Activated naive CD8-positive, alpha-beta T cell (primary cell): ENCODE data around the gene TLN1.

Experiments used
- H3K27ac Mint-ChIP-seq: one replicate; pipeline ENCODE4 v1.8.0; 2021; ENCODE audit warnings: mixed read lengths
- H3K27me3 Mint-ChIP-seq: one replicate; pipeline ENCODE4 v1.8.0; 2021; ENCODE audit warnings: mixed read lengths
- H3K36me3 Mint-ChIP-seq: one replicate; pipeline ENCODE4 v1.8.0; 2021; ENCODE audit warnings: mixed read lengths
- H3K4me1 Mint-ChIP-seq: one replicate; pipeline ENCODE4 v1.8.0; 2021; ENCODE audit warnings: low read depth, mixed read lengths
- H3K4me3 Mint-ChIP-seq: one replicate; pipeline ENCODE4 v1.8.0; 2021; ENCODE audit warnings: mild to moderate bottlenecking, mixed read lengths
- H3K9me3 Mint-ChIP-seq: one replicate; pipeline ENCODE4 v1.8.0; 2021; ENCODE audit warnings: low read depth, mixed read lengths

Gene TLN1

DNA sequence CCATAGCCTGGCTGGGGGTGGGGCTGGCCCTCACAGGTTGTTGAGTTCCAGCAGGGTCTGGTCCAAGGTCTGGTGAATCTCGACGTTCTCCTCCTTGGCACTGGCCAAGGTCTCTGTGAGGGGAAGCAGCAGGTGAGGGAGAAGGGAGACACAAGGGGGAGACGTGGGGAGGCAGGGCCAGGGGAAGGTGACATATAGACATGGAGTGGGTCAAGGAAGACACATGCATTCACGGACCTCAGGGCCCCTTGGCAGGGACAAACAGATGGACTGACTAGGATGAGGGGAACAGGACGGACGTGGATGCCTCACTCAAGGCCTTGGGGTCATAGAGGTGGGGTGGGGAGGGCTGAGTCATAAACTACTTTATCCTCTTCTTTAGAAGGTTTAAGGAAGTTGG lies 49.9 kb downstream of the TLN1 start:
- H3K4me3 Mint-ChIP-seq = no peak overlapping the region
- no peaks in the 10 kb centered on the region for H3K27me3 Mint-ChIP-seq
- H3K36me3 Mint-ChIP-seq = no peaks in the 10 kb centered on the region

GRCh38 chr9:35681341-35682002 lies 50.5 kb downstream of the TLN1 start:
- H3K9me3 Mint-ChIP-seq = no peaks in the 10 kb centered on the region
- H3K36me3 Mint-ChIP-seq = no peaks in the 10 kb centered on the region
- no peak overlapping the region for H3K27ac Mint-ChIP-seq
- no peaks in the 10 kb centered on the region for H3K27me3 Mint-ChIP-seq
- H3K4me3 Mint-ChIP-seq = no peak overlapping the region
- H3K4me1 Mint-ChIP-seq = peaks cover 2% of the 10 kb centered on the region

More for the DNA sequence above, 49.9 kb downstream of the TLN1 start:
- no peak overlapping the region for H3K27ac Mint-ChIP-seq
- H3K4me1 Mint-ChIP-seq = no peaks in the 10 kb centered on the region
- H3K9me3 Mint-ChIP-seq = no peaks in the 10 kb centered on the region

- Mint-ChIP-seq H3K27me3 (no peaks in the 10 kb centered on the region), H3K4me3 (no peak overlapping the region), H3K36me3 (no peaks in the 10 kb centered on the region), H3K4me1 (peaks cover 5% of the 10 kb centered on the region), H3K9me3 (no peaks in the 10 kb centered on the region), H3K27ac (no peak overlapping the region)
Measured at GRCh38 chr9:35680331-35681105, 51.5 kb downstream of the TLN1 start.

DNA sequence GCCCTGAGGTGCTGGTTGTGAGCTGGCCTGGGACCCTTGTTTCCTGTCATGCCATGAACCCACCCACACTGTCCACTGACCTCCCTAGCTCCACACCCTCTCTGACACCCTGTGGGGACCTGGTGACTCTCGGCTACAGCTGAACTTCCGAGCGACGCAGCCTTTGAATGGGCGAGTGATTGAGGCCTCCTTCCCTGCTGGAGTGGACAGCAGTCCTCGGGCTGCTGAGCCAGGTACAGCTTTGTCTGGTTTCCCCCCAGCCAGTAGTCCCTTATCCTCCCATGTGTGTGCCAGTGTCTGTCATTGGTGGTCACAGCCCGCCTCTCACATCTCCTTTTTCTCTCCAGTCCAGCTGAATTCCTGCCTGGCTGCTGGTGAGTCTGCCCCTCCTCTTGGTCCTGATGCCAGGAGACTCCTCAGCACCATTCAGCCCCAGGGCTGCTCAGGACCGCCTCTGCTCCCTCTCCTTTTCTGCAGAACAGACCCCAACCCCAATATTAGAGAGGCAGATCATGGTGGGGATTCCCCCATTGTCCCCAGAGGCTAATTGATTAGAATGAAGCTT lies 52.1 kb downstream of the TLN1 start:
- Mint-ChIP-seq H3K36me3 (no peaks in the 10 kb centered on the region), H3K4me1 (peaks cover 5% of the 10 kb centered on the region), H3K27ac (no peak overlapping the region), H3K9me3 (no peaks in the 10 kb centered on the region), H3K4me3 (no peak overlapping the region), H3K27me3 (no peaks in the 10 kb centered on the region)

GRCh38 chr9:35679091-35679490 lies 52.9 kb downstream of the TLN1 start:
- Mint-ChIP-seq H3K9me3 (no peaks in the 10 kb centered on the region), H3K36me3 (no peaks in the 10 kb centered on the region), H3K4me1 (peaks cover 10% of the 10 kb centered on the region), H3K27me3 (no peaks in the 10 kb centered on the region), H3K27ac (no peak overlapping the region), H3K4me3 (no peak overlapping the region)

- H3K36me3 Mint-ChIP-seq = no peaks in the 10 kb centered on the region
- H3K27ac Mint-ChIP-seq = no peak overlapping the region
- H3K4me1 Mint-ChIP-seq = peaks cover 10% of the 10 kb centered on the region
- peak overlapping the region; percentile 85 for H3K4me3 Mint-ChIP-seq
- no peaks in the 10 kb centered on the region for H3K27me3 Mint-ChIP-seq
- H3K9me3 Mint-ChIP-seq = no peaks in the 10 kb centered on the region
Measured at GRCh38 chr9:35675732-35676392, 56.1 kb downstream of the TLN1 start.

DNA sequence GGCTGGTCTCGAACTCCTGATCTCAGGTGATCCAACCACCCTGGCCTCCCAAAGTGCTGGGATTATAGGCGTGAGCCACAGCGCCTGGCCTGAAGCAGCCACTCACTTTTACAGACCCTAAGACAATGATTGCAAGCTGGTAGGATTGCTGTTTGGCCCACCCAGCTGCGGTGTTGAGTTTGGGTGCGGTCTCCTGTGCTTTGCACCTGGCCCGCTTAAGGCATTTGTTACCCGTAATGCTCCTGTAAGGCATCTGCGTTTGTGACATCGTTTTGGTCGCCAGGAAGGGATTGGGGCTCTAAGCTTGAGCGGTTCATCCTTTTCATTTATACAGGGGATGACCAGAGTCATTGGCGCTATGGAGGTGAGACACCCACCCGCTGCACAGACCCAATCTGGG lies 56.8 kb downstream of the TLN1 start:
- Mint-ChIP-seq H3K36me3 (no peaks in the 10 kb centered on the region), H3K27me3 (no peaks in the 10 kb centered on the region), H3K4me3 (peak overlapping the region; percentile 77), H3K9me3 (no peaks in the 10 kb centered on the region), H3K27ac (no peak overlapping the region), H3K4me1 (peaks cover 10% of the 10 kb centered on the region)

GRCh38 chr9:35674025-35674361 lies 58.0 kb downstream of the TLN1 start:
- Mint-ChIP-seq H3K27me3 (no peaks in the 10 kb centered on the region), H3K27ac (no peak overlapping the region), H3K4me3 (no peak overlapping the region)

DNA sequence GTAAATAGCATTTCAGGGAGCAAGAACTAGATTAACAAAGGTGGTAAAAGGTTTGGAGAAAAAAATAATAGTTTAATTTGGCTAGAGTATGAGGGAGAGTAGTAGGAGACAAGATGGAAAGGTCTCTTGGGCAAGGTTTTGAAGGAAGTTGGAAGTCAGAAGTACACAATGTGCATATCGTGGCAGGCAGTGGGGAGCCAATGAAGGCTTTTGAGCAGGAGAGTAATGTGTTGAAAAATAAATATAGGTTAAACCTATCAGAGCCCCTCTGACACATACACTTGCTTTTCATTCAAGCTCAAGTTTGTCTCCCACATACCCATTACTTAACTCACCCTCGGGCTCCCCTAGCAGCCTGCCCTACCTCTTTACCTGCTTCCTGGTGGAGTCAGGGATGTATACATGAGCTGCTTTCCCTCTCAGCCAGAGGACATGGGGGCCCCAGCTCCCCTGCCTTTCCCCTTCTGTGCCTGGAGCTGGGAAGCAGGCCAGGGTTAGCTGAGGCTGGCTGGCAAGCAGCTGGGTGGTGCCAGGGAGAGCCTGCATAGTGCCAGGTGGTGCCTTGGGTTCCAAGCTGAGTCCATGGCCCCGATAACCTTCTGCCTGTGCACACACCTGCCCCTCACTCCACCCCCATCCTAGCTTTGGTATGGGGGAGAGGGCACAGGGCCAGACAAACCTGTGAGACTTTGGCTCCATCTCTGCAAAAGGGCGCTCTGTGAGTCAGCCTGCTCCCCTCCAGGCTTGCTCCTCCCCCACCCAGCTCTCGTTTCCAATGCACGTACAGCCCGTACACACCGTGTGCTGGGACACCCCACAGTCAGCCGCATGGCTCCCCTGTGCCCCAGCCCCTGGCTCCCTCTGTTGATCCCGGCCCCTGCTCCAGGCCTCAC lies 58.6 kb downstream of the TLN1 start, which contains the start of gene CA9:
CA9 (plus strand) TSS at position 797 of the 893 bp plus-strand sequence; CDS start at position 829, 32 bp downstream.
- H3K4me1 Mint-ChIP-seq = peaks cover 10% of the 10 kb centered on the region
- no peaks in the 10 kb centered on the region for H3K9me3 Mint-ChIP-seq
- no peak within 1 kb of the TSS for H3K27ac Mint-ChIP-seq
- no peaks in the 10 kb centered on the region for H3K36me3 Mint-ChIP-seq
- H3K27me3 Mint-ChIP-seq = no peaks in the 10 kb centered on the region
- peak within 1 kb of the TSS; percentile 68 for H3K4me3 Mint-ChIP-seq

More at GRCh38 chr9:35674025-35674361, 58.0 kb downstream of the TLN1 start:
- H3K4me1 Mint-ChIP-seq = peaks cover 10% of the 10 kb centered on the region
- no peaks in the 10 kb centered on the region for H3K36me3 Mint-ChIP-seq
- H3K9me3 Mint-ChIP-seq = no peaks in the 10 kb centered on the region

DNA sequence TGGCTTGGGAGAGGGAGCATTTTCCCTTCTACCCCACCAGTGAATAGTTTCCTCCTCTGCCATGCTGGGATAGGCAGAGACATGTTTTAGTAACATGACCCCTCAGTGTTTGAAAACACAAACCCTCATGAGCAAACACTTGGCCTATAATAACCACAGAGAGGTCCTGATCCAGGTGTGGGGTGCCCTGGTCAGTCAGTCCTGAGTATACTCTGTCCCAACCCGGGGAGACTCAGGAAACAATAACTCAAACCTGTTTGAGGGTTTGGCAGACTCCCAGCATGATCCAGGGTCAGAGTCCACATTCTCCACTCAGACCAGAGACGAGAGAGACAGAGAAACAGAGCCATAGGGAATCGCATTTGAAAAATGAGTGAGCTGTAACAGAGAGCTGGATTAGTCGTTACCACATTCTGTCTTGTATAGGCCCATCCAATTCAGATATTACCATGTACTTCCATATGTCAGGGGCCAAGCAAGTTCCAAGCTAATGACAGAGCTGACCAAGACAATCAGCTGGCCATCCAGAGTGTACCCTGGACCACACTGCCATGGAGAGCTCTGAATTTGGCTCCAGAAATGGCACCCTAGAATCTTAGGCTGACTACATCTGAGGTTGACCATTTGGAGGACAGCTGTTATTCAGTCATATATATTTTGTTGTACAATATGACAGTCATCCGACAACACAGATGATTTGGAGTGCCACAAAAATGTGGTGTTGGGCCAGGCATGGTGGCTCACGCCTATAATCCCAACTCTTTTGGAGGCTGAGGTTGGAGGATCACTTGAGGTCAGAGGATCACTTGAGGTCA lies 62.5 kb downstream of the TLN1 start:
- no peak overlapping the region for H3K4me3 Mint-ChIP-seq
- H3K36me3 Mint-ChIP-seq = no peaks in the 10 kb centered on the region
- H3K4me1 Mint-ChIP-seq = peaks cover 12% of the 10 kb centered on the region

DNA sequence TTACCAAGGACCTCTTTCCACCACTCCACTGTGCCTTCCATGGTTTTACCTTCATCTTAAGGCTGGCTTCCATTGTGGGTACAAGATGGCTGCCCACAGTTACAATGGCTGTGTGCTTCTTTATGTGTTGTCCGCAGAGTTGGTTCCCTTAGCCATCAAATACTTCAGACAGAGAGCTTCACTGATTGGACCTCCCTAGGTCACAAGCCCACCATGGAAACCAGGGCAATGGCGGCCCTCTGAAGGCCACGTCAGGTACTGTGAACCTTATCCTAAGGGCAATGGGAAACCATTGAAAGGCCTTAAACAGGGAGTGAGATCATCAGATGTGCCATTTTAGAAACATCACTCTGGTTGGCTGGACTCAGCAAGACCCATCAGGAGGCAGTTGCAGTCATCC lies 64.1 kb downstream of the TLN1 start:
- H3K4me3 Mint-ChIP-seq = no peak overlapping the region
- no peaks in the 10 kb centered on the region for H3K27me3 Mint-ChIP-seq
- no peaks in the 10 kb centered on the region for H3K36me3 Mint-ChIP-seq

More for the DNA sequence above, 62.5 kb downstream of the TLN1 start:
- Mint-ChIP-seq H3K27ac (no peak overlapping the region), H3K9me3 (no peaks in the 10 kb centered on the region), H3K27me3 (no peaks in the 10 kb centered on the region)

DNA sequence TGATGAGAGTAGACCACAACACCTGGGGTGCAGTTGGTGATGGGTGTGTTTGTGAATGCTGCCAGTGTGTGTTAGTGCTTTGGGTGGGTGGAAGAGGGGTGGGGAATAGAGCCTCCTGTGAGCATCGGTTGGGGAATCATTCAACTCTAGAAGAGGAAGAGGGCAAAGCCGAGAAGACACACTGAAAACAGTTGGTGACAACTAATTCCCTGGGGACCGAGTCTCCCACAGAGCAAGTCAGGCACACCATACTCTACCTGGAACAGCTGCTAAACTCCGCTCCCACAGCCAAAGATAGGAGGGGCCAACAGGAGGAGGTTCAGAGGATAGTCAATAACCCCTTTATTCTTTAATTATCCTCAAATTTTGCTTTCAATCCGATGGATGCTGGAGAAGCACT lies 65.4 kb downstream of the TLN1 start:
- Mint-ChIP-seq H3K36me3 (no peaks in the 10 kb centered on the region), H3K9me3 (no peaks in the 10 kb centered on the region), H3K4me3 (no peak overlapping the region), H3K27me3 (no peaks in the 10 kb centered on the region), H3K27ac (no peak overlapping the region), H3K4me1 (peaks cover 27% of the 10 kb centered on the region)

More for the DNA sequence above, 64.1 kb downstream of the TLN1 start:
- H3K9me3 Mint-ChIP-seq = no peaks in the 10 kb centered on the region
- H3K4me1 Mint-ChIP-seq = peaks cover 15% of the 10 kb centered on the region
- H3K27ac Mint-ChIP-seq = no peak overlapping the region

- Mint-ChIP-seq H3K4me3 (peak overlapping the region; percentile 40), H3K4me1 (peaks cover 30% of the 10 kb centered on the region), H3K27ac (no peak overlapping the region), H3K36me3 (no peaks in the 10 kb centered on the region), H3K9me3 (no peaks in the 10 kb centered on the region), H3K27me3 (no peaks in the 10 kb centered on the region)
Measured at GRCh38 chr9:35666045-35666444, 66.0 kb downstream of the TLN1 start.

DNA sequence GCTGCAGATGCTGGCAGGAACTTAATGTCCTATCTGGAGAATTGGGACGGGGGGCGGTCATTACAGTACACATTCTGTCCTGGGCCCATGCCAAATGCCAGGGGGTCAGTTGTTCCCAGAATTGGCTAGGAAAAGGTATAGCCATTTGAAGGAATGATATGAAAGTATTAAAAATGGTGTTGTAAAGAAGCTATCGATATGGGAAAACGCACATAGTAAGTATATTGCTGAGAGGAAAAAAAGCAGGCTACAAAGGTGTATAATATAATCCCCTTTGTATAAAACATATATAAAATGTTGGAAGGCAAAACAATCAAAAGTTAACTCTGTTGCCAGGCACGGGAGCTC lies 66.5 kb downstream of the TLN1 start:
- no peaks in the 10 kb centered on the region for H3K27me3 Mint-ChIP-seq
- H3K36me3 Mint-ChIP-seq = no peaks in the 10 kb centered on the region
- H3K27ac Mint-ChIP-seq = no peak overlapping the region
- H3K9me3 Mint-ChIP-seq = no peaks in the 10 kb centered on the region
- peaks cover 36% of the 10 kb centered on the region for H3K4me1 Mint-ChIP-seq
- H3K4me3 Mint-ChIP-seq = peak overlapping the region; percentile 83
